ENCODE results near the gene TLE4. TPM values are rescaled to one million over a fixed set of nuclear protein-coding genes. Genes with fewer than 3 reads are reported as not detected.

Gene TLE4
- total and polyA plus RNA-seq, 2 experiments from 2014 or later: 45.8 to 72.9 TPM

GRCh38 chr9:79681576-79681975 is 109.8 kb downstream of the TLE4 start:
- no peak overlapping the region for H3K4me3 ChIP-seq
- H3K4me2 ChIP-seq: no peak overlapping the region; the same call in 1 of the 2 replicates
- no peaks in the 10 kb centered on the region; the same call in 1 of the 2 replicates for H3K4me1 ChIP-seq (ENCODE audit: insufficient read depth)
- TF ChIP-seq JUNB (IDR thresholded peaks at IDR 0.05; ENCODE audit: unreplicated experiment) (no peak), POLR2AphosphoS5 (IDR thresholded peaks at IDR 0.05; ENCODE audit: low read depth) (no peak), NANOG (IDR thresholded peaks at IDR 0.05; ENCODE audit: borderline replicate concordance) (no peak), REST (IDR thresholded peaks at IDR 0.05; ENCODE audit: unreplicated experiment) (no peak), STAT1 (IDR thresholded peaks at IDR 0.05; ENCODE audit: unreplicated experiment) (no peak), ZNF331 (CRISPR knock-in tag; IDR thresholded peaks at IDR 0.05; ENCODE audit: low read depth) (no peak), ZNF462 (CRISPR knock-in tag; IDR thresholded peaks at IDR 0.05) (no peak), CREB1 (CRISPR knock-in tag; IDR thresholded peaks at IDR 0.05; ENCODE audit: low read depth) (no peak), EZH2 (IDR thresholded peaks at IDR 0.05; ENCODE audit: low read depth, unreplicated experiment) (no peak), EZH2phosphoT487 (IDR thresholded peaks at IDR 0.05; ENCODE audit: unreplicated experiment) (no peak), ETS1 (IDR thresholded peaks at IDR 0.05) (no peak), CTCF (conservative IDR thresholded peaks at IDR 0.05; ENCODE audit: low read depth in 2 of 2) (no peak), ZNF114 (CRISPR knock-in tag; IDR thresholded peaks at IDR 0.05) (no peak)
- Mint-ChIP-seq H3K4me1 (peaks cover 19% of the 10 kb centered on the region), H3K27me3 (ENCODE audit: insufficient read depth, low read depth, poor library complexity) (no peaks in the 10 kb centered on the region), H3K4me3 (no peak overlapping the region), H3K36me3 (ENCODE audit: low read depth) (peaks cover 13% of the 10 kb centered on the region; the same call in 2 of the 3 replicates), H3K27ac (no peak overlapping the region), H3K9me3 (no peaks in the 10 kb centered on the region)
- ATAC-seq (no peak), DNase-seq (ENCODE audit: low spot score) (no peak)
- 0 out of 2 replicates have a peak, but pooled peaks cover 4% of the 10 kb centered on the region for H3K79me2 ChIP-seq (replicated peaks; ENCODE audit: insufficient read depth)
- no peaks in the 10 kb centered on the region for H3K36me3 ChIP-seq (ENCODE audit: insufficient read depth)
- H3K27me3 ChIP-seq (ENCODE audit: insufficient read depth): no peaks in the 10 kb centered on the region
- no peaks in the 10 kb centered on the region for H3K9me2 ChIP-seq (ENCODE audit: insufficient read depth)
- H3F3A ChIP-seq (replicated peaks; ENCODE audit: low read depth): no peaks in the 10 kb centered on the region
- H4K20me1 ChIP-seq (replicated peaks; ENCODE audit: insufficient read depth): no peaks in the 10 kb centered on the region
- H2AFZ ChIP-seq: no peak overlapping the region
- H3K27ac ChIP-seq (ENCODE audit: low read depth): no peak overlapping the region

All from GM23338 (cell line).